K562 (cell line): Measurements from ENCODE around the gene FOXD3. TPM values are rescaled to one million over a fixed set of nuclear protein-coding genes. Genes with fewer than 3 reads are reported as not detected.
A peak's percentile ranks its signal among the peaks of the same experiment; 100 is the strongest.

Source experiments
- ARID3A ChIP-seq: IDR thresholded peaks from 2 replicates; pipeline ENCODE4 v1.6.1; 2012; ENCODE audit warnings: low read depth, low read length, improper control_type of control experiment, borderline replicate concordance
- BCOR ChIP-seq: fragments of 450-650 bp; IDR thresholded peaks from 2 replicates; pipeline ENCODE4 v1.6.1; 2016
- CBX3 ChIP-seq, 2 experiments: IDR thresholded peaks; 1 replicate in 1 of 2; 2 replicates in 1 of 2; pipeline ENCODE4 v1.6.1; 2012; ENCODE audit warnings: inconsistent platforms in 2 of 2, low read length in 2 of 2, borderline replicate concordance in 1 of 2, control low read depth in 1 of 2
- CHD1 ChIP-seq: fragments of 200-600 bp; sonication (generic); IDR thresholded peaks from one replicate; pipeline ENCODE4 v1.6.1; 2012; ENCODE audit warnings: mild to moderate bottlenecking, moderate library complexity, low read length, inconsistent platforms
- ELF4 ChIP-seq: fragments of 450-650 bp; formaldehyde crosslinking; IDR thresholded peaks from 2 replicates; pipeline ENCODE4 v1.4.0; 2022; ENCODE audit warnings: missing genetic modification characterization
- ETV5 ChIP-seq: sonication (generic); formaldehyde crosslinking; IDR thresholded peaks from 2 replicates; pipeline ENCODE4 v1.4.0; 2020; ENCODE audit warnings: low read depth, mild to moderate bottlenecking, missing genetic modification reagents
- FOXA1 ChIP-seq: fragments of 450-650 bp; IDR thresholded peaks from 2 replicates; pipeline ENCODE4 v1.6.1; 2016; ENCODE audit warnings: mild to moderate bottlenecking, borderline replicate concordance
- HNRNPK ChIP-seq: fragments of 200-400 bp; formaldehyde crosslinking; IDR thresholded peaks from one replicate; pipeline ENCODE4 v1.6.1; 2018; ENCODE audit warnings: mild to moderate bottlenecking, low read depth, low read length; ENCODE audit not compliant: poor library complexity, severe bottlenecking
- IFI16 ChIP-seq: fragments of 250-450 bp; sonication (Bioruptor Pico); IDR thresholded peaks from 2 replicates; pipeline ENCODE4 v2.1.2; 2022; ENCODE audit warnings: mild to moderate bottlenecking, inconsistent platforms
- KAT2B ChIP-seq: IDR thresholded peaks from one replicate; pipeline ENCODE4 v1.6.1; 2012; ENCODE audit warnings: low read depth, mild to moderate bottlenecking, control low read depth, inconsistent platforms, low read length, moderate library complexity
- KLF6 ChIP-seq: fragments of 250-450 bp; sonication (Bioruptor Pico); IDR thresholded peaks from 2 replicates; pipeline ENCODE4 v1.4.0; 2020; ENCODE audit warnings: mild to moderate bottlenecking, moderate library complexity, borderline replicate concordance
- MAX ChIP-seq: sonication (generic); formaldehyde crosslinking; IDR thresholded peaks from 2 replicates; pipeline ENCODE4 v1.9.0; 2022; ENCODE audit warnings: mild to moderate bottlenecking, missing genetic modification reagents
- MIER1 ChIP-seq: fragments of 450-650 bp; IDR thresholded peaks from 2 replicates; pipeline ENCODE4 v1.6.1; 2016; ENCODE audit warnings: antibody characterized with exemption, mild to moderate bottlenecking, low read depth
- RUNX1 ChIP-seq: sonication (generic); IDR thresholded peaks from 2 replicates; pipeline ENCODE4 v1.6.1; 2016; ENCODE audit warnings: antibody characterized with exemption, low read depth
- SMARCB1 ChIP-seq: IDR thresholded peaks from 2 replicates; pipeline ENCODE4 v1.6.1; 2011; ENCODE audit warnings: improper control_type of control experiment, low read depth; ENCODE audit not compliant: insufficient read length
- YBX1 ChIP-seq: fragments of 450-650 bp; IDR thresholded peaks from 2 replicates; pipeline ENCODE4 v1.7.1; 2016; ENCODE audit warnings: mild to moderate bottlenecking
- ZBTB12 ChIP-seq: fragments of 250-450 bp; sonication (Bioruptor Pico); IDR thresholded peaks from 2 replicates; pipeline ENCODE4 v1.4.0; 2020
- ZKSCAN1 ChIP-seq: fragments of 150-350 bp; IDR thresholded peaks from 2 replicates; pipeline ENCODE4 v1.6.1; 2016; ENCODE audit warnings: low read depth, low read length
- ZNF384 ChIP-seq: IDR thresholded peaks from 2 replicates; pipeline ENCODE4 v1.6.1; 2012; ENCODE audit warnings: low read depth, low read length, improper control_type of control experiment
- ZNF609 ChIP-seq: sonication (generic); formaldehyde crosslinking; IDR thresholded peaks from 2 replicates; pipeline ENCODE4 v1.8.1; 2023; ENCODE audit warnings: missing genetic modification reagents, mild to moderate bottlenecking, borderline replicate concordance
- ZNF717 ChIP-seq: fragments of 250-450 bp; sonication (Bioruptor Pico); IDR thresholded peaks from 2 replicates; pipeline ENCODE4 v1.5.0; 2021
- ZSCAN29 ChIP-seq: fragments of 450-650 bp; IDR thresholded peaks from 2 replicates; pipeline ENCODE4 v1.6.1; 2017
- polyA plus RNA-seq, 8 experiments: library from polyadenylated mRNA; depleted of rRNA in 4 of 8; stranded (reverse) in 5 of 8; unstranded in 3 of 8; fragments of >200 nt; fragmentation: Nextera tagmentation in 2 of 8; fragmentation: Illumina TruSeq in 1 of 8; extraction: Ambion mirVana in 2 of 8; extraction: Trizol in 1 of 8; gene quantifications; 2 replicates each; pipeline versions ENCODE4 v1.2.1 to v1.2.3, GENCODE V29; 2011 to 2014; ENCODE audit warnings: inconsistent platforms in 1 of 8, missing spikeins in 1 of 8
- total RNA-seq, 7 experiments: library from RNA; depleted of rRNA in 6 of 7; stranded (reverse); fragments of >200 nt in 6 of 7; fragmentation: Illumina TruSeq in 2 of 7; extraction: Trizol in 2 of 7; gene quantifications; 2 replicates each; pipeline versions ENCODE4 v1.2.1 to v1.2.3, GENCODE V29; 2011 to 2021; ENCODE audit warnings: low replicate concordance in 1 of 7

FOXD3 gene
- total and polyA plus RNA-seq, 9 of the 15 experiments (the other 6 are each of a cell fraction or from before 2014, with no cell fraction given): 0.06 to 0.45 (median 0.10) TPM; not detected in 2

GRCh38 chr1:63322114-63322943, at the start of gene FOXD3 (continued):
- TF ChIP-seq ZBTB12: peak; percentile 69
- TF ChIP-seq ZSCAN29: no peak
- TF ChIP-seq ETV5: 0 out of 2 replicates have a peak, but pooled peaks have one; percentile 53
- TF ChIP-seq SMARCB1: no peak
- peak; percentile 13 for TF ChIP-seq HNRNPK
- no peak for TF ChIP-seq FOXA1
- no peak for TF ChIP-seq ELF4 (CRISPR knock-in tag)
- no peak for TF ChIP-seq ZKSCAN1
- no peak for TF ChIP-seq ZNF717 (CRISPR knock-in tag)
- peak; percentile 74 for TF ChIP-seq MAX (CRISPR knock-in tag)
- no peak for TF ChIP-seq CBX3 (IDR thresholded peaks at IDR 0.05; ENCODE audit: borderline replicate concordance in 1 of 2, low read length in 2 of 2)
- TF ChIP-seq IFI16 (CRISPR knock-in tag): no peak
- TF ChIP-seq KLF6: no peak
- no peak for TF ChIP-seq RUNX1
- no peak for TF ChIP-seq MIER1
- no peak for TF ChIP-seq KAT2B
- TF ChIP-seq CHD1: no peak
- no peak for TF ChIP-seq ARID3A
- peak; percentile 28; the same call in 1 of the 2 replicates for TF ChIP-seq BCOR
- TF ChIP-seq ZNF384: no peak
- no peak for TF ChIP-seq YBX1
- no peak for TF ChIP-seq ZNF609
